ENCODE data around the gene FAM89B. TPM values are rescaled to one million over a fixed set of nuclear protein-coding genes. Genes with fewer than 3 reads are reported as not detected.

Gene FAM89B
- polyA plus RNA-seq, 1 donor (not counting 4 experiments of a cell fraction or from before 2014, with no cell fraction given), result 11.5 TPM

- Histone ChIP-seq H3K9me1 (ENCODE audit: control insufficient read depth, extremely low read depth, insufficient read depth, low read length) (no peaks in the 10 kb centered on the region), H2AFZ (ENCODE audit: control insufficient read depth, low read length) (no peak overlapping the region), H3K4me3 (ENCODE audit: control insufficient read depth in 2 of 3, extremely low read depth in 1 of 3, insufficient read depth in 2 of 3, low read depth in 1 of 3, low read length in 3 of 3) (no peak overlapping the region), H3K79me2 (ENCODE audit: control insufficient read depth, insufficient read depth, low read length) (no peaks in the 10 kb centered on the region), H3K4me2 (ENCODE audit: control insufficient read depth, extremely low read depth, insufficient read depth, low read depth, low read length) (no peak overlapping the region), H3K36me3 (ENCODE audit: control insufficient read depth in 2 of 2, extremely low read depth in 1 of 2, insufficient read depth in 2 of 2, low read length in 2 of 2) (peaks cover 18 to 27% of the 10 kb centered on the region in 2 experiments), H3K9ac (ENCODE audit: control insufficient read depth, extremely low read depth, insufficient read depth, low read length) (no peak overlapping the region), H4K20me1 (ENCODE audit: control insufficient read depth, extremely low read depth, insufficient read depth, low read length) (peaks cover 3% of the 10 kb centered on the region), H3K27me3 (ENCODE audit: control insufficient read depth, extremely low read depth, insufficient read depth, low read length) (no peaks in the 10 kb centered on the region), H3K27ac (ENCODE audit: control insufficient read depth, insufficient read depth, low read length) (no peak overlapping the region), H3K9me3 (ENCODE audit: control insufficient read depth, low read depth, low read length) (no peaks in the 10 kb centered on the region), H3K4me1 (ENCODE audit: control insufficient read depth, extremely low read depth, insufficient read depth, low read length) (no peaks in the 10 kb centered on the region)
- FAIRE-seq (no peak), DNase-seq (ENCODE audit: low read depth, low spot score) (no peak)
- no peak for TF ChIP-seq EZH2 (IDR thresholded peaks at IDR 0.05; ENCODE audit: low read length)
- TF ChIP-seq CTCF (optimal IDR thresholded peaks at IDR 0.05 in 1 of 3, IDR thresholded peaks at IDR 0.05 in 1 of 3, conservative IDR thresholded peaks at IDR 0.05 in 1 of 3; ENCODE audit: extremely low read depth in 1 of 3, insufficient read depth in 2 of 3, low read length in 3 of 3), result no peak
- dilution Hi-C loops (cut with MboI; ENCODE audit: extremely low pct_ligation_motif_present, low sequenced_read_pairs), result no loop called here
Observed at GRCh38 chr11:65535102-65535501, 37.2 kb upstream of the FAM89B start.

- peaks cover 6 to 21% of the 10 kb centered on the region in 2 experiments for H3K36me3 ChIP-seq (ENCODE audit: control insufficient read depth in 2 of 2, extremely low read depth in 1 of 2, insufficient read depth in 2 of 2, low read length in 2 of 2)
- H3K9me1 ChIP-seq (ENCODE audit: control insufficient read depth, extremely low read depth, insufficient read depth, low read length), result no peaks in the 10 kb centered on the region
- H3K27me3 ChIP-seq (ENCODE audit: control insufficient read depth, extremely low read depth, insufficient read depth, low read length), result no peaks in the 10 kb centered on the region
- peaks cover 9% of the 10 kb centered on the region for H3K4me1 ChIP-seq (ENCODE audit: control insufficient read depth, extremely low read depth, insufficient read depth, low read length)
- H3K9ac ChIP-seq (ENCODE audit: control insufficient read depth, extremely low read depth, insufficient read depth, low read length), result no peak overlapping the region
- TF ChIP-seq CTCF (optimal IDR thresholded peaks at IDR 0.05 in 1 of 3, IDR thresholded peaks at IDR 0.05 in 1 of 3, conservative IDR thresholded peaks at IDR 0.05 in 1 of 3; ENCODE audit: extremely low read depth in 1 of 3, insufficient read depth in 2 of 3, low read length in 3 of 3) (no peak), EZH2 (IDR thresholded peaks at IDR 0.05; ENCODE audit: low read length) (no peak)
- H3K27ac ChIP-seq (ENCODE audit: control insufficient read depth, insufficient read depth, low read length), result no peak overlapping the region
- H3K4me2 ChIP-seq (ENCODE audit: control insufficient read depth, extremely low read depth, insufficient read depth, low read depth, low read length), result no peak overlapping the region
- dilution Hi-C loops (cut with MboI; ENCODE audit: extremely low pct_ligation_motif_present, low sequenced_read_pairs), result no loop called here
- peaks cover 3% of the 10 kb centered on the region for H4K20me1 ChIP-seq (ENCODE audit: control insufficient read depth, extremely low read depth, insufficient read depth, low read length)
- no peaks in the 10 kb centered on the region for H3K9me3 ChIP-seq (ENCODE audit: control insufficient read depth, low read depth, low read length)
- H3K4me3 ChIP-seq (ENCODE audit: control insufficient read depth in 2 of 3, extremely low read depth in 1 of 3, insufficient read depth in 2 of 3, low read depth in 1 of 3, low read length in 3 of 3), result no peak overlapping the region
- no peak overlapping the region for H2AFZ ChIP-seq (ENCODE audit: control insufficient read depth, low read length)
- FAIRE-seq (no peak), DNase-seq (ENCODE audit: low read depth, low spot score) (no peak)
- no peaks in the 10 kb centered on the region for H3K79me2 ChIP-seq (ENCODE audit: control insufficient read depth, insufficient read depth, low read length)
Observed at GRCh38 chr11:65536412-65537295, 35.7 kb upstream of the FAM89B start.

Measured in keratinocyte (primary cell).